Gastrocnemius medialis (tissue), 4 donors: ENCODE data around the gene SIL1.

ENCODE experiments used
- POLR2A ChIP-seq, 2 donors: fragments of 450-650 bp; IDR thresholded peaks; one replicate each; pipeline ENCODE4 v1.6.1; 2017; ENCODE audit warnings: antibody characterized with exemption in 2 of 2, mild to moderate bottlenecking in 2 of 2, moderate library complexity in 2 of 2
- TF ChIP-seq, protein P1 (sequence below), 5 experiments: fragments of 450-650 bp in 3 of 5; fragments of 200-600 bp in 2 of 5; sonication (generic) in 2 of 5; IDR thresholded peaks in 4 of 5; conservative IDR thresholded peaks in 1 of 5; 1 replicate in 4 of 5; 2 replicates in 1 of 5; pipeline ENCODE4 v1.5.1; 2016 to 2019; ENCODE audit warnings: antibody characterized with exemption in 5 of 5, mild to moderate bottlenecking in 3 of 5, moderate library complexity in 3 of 5

DNA sequence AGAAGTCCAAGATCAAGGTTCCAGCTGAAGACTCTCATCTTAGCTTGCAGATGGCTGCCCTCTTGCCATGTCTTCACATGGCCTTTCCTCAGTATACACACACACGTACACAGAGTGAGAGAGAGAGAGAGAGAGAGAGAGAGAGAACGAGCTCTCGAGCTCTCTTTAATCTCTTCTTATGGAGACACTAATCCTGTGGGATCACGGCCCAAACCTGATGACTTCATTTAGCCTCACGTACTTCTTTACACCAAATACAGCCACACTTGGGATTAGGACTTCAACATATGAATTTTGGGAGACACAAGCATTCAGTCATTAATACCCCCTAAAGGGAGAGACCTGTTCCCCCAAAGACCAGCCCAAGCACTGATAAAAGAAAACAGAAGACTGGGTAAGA, 42.8 kb downstream of the SIL1 start:
- TF ChIP-seq, protein P1, sequence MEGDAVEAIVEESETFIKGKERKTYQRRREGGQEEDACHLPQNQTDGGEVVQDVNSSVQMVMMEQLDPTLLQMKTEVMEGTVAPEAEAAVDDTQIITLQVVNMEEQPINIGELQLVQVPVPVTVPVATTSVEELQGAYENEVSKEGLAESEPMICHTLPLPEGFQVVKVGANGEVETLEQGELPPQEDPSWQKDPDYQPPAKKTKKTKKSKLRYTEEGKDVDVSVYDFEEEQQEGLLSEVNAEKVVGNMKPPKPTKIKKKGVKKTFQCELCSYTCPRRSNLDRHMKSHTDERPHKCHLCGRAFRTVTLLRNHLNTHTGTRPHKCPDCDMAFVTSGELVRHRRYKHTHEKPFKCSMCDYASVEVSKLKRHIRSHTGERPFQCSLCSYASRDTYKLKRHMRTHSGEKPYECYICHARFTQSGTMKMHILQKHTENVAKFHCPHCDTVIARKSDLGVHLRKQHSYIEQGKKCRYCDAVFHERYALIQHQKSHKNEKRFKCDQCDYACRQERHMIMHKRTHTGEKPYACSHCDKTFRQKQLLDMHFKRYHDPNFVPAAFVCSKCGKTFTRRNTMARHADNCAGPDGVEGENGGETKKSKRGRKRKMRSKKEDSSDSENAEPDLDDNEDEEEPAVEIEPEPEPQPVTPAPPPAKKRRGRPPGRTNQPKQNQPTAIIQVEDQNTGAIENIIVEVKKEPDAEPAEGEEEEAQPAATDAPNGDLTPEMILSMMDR (IDR thresholded peaks at IDR 0.05 in 4 of 5, conservative IDR thresholded peaks at IDR 0.05 in 1 of 5), result no peak
- no peak for TF ChIP-seq POLR2A (IDR thresholded peaks at IDR 0.05)
